Progenitor cell of endocrine pancreas (in vitro differentiated cells): ENCODE measurements around the gene FZR1. TPM values are rescaled to one million over a fixed set of nuclear protein-coding genes. Genes with fewer than 3 reads are reported as not detected.

Experiments
- DNase-seq: peaks from one replicate; pipeline ENCODE4 v3.0.0; 2021; ENCODE audit warnings: low spot score; ENCODE audit not compliant: unreplicated experiment
- H3K27ac Mint-ChIP-seq: 2 replicates; pipeline ENCODE4 v1.8.0; 2021; ENCODE audit warnings: mild to moderate bottlenecking, moderate library complexity, mixed read lengths
- H3K27me3 Mint-ChIP-seq: 2 replicates; pipeline ENCODE4 v1.8.0; 2021; ENCODE audit warnings: mixed read lengths
- H3K36me3 Mint-ChIP-seq: 2 replicates; pipeline ENCODE4 v1.8.0; 2022; ENCODE audit warnings: mixed read lengths; ENCODE audit not compliant: insufficient read depth
- H3K4me1 Mint-ChIP-seq: 2 replicates; pipeline ENCODE4 v1.8.0; 2021; ENCODE audit warnings: low read depth, mixed read lengths
- H3K4me3 Mint-ChIP-seq: 2 replicates; pipeline ENCODE4 v1.8.0; 2021; ENCODE audit warnings: low read depth, mild to moderate bottlenecking, moderate library complexity, mixed read lengths
- H3K9me3 Mint-ChIP-seq: 2 replicates; pipeline ENCODE4 v1.8.0; 2021; ENCODE audit warnings: low read depth, mixed read lengths
- total RNA-seq: library from RNA; stranded (reverse); gene quantifications from 2 replicates; pipeline ENCODE4 v1.2.1, GENCODE V29; 2021
- TF ChIP-seq, protein P1 (sequence below): fragments of 200-600 bp; sonication (generic); IDR thresholded peaks from one replicate; pipeline ENCODE4 v1.5.0; 2021; ENCODE audit warnings: antibody characterized with exemption, mild to moderate bottlenecking; ENCODE audit not compliant: unreplicated experiment

Gene FZR1
- total RNA-seq, 1 donor from 2014 or later, result 70.5 TPM

- Mint-ChIP-seq H3K27me3 (peaks cover 4% of the 10 kb centered on the region), H3K4me3 (no peak overlapping the region), H3K9me3 (no peaks in the 10 kb centered on the region), H3K4me1 (peaks cover 3% of the 10 kb centered on the region), H3K36me3 (no peaks in the 10 kb centered on the region), H3K27ac (no peak overlapping the region)
- TF ChIP-seq, protein P1, sequence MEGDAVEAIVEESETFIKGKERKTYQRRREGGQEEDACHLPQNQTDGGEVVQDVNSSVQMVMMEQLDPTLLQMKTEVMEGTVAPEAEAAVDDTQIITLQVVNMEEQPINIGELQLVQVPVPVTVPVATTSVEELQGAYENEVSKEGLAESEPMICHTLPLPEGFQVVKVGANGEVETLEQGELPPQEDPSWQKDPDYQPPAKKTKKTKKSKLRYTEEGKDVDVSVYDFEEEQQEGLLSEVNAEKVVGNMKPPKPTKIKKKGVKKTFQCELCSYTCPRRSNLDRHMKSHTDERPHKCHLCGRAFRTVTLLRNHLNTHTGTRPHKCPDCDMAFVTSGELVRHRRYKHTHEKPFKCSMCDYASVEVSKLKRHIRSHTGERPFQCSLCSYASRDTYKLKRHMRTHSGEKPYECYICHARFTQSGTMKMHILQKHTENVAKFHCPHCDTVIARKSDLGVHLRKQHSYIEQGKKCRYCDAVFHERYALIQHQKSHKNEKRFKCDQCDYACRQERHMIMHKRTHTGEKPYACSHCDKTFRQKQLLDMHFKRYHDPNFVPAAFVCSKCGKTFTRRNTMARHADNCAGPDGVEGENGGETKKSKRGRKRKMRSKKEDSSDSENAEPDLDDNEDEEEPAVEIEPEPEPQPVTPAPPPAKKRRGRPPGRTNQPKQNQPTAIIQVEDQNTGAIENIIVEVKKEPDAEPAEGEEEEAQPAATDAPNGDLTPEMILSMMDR, result no peak
- no peak for DNase-seq
Measured at GRCh38 chr19:3475449-3475848, 30.7 kb upstream of the FZR1 start.

DNA sequence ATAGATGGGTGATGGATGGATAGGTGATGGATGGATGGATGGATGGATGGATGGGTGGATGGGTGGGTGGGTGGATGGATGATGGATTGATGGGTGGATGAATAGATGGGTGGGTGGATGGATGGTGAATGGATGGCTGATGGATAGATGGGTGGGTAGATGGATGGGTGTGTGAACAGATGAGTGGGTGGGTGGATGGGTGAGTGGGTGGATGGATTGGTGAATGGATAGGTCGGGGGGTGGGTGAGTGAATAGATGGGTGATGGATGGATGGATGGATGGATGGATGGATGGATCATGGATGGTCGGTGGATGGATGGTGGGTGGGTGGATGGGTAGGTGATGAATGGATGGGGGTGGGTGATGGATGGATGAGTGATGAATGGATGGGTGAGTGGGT lies 29.3 kb upstream of the FZR1 start:
- Mint-ChIP-seq H3K9me3 (no peaks in the 10 kb centered on the region), H3K4me3 (no peak overlapping the region), H3K27me3 (peaks cover 2% of the 10 kb centered on the region), H3K27ac (no peak overlapping the region), H3K4me1 (peaks cover 5% of the 10 kb centered on the region), H3K36me3 (no peaks in the 10 kb centered on the region)
- DNase-seq, result no peak
- TF ChIP-seq, protein P1, result no peak

GRCh38 chr19:3477506-3477905 lies 28.6 kb upstream of the FZR1 start:
- Mint-ChIP-seq H3K27ac (no peak overlapping the region), H3K27me3 (peaks cover 6% of the 10 kb centered on the region), H3K36me3 (no peaks in the 10 kb centered on the region), H3K9me3 (no peaks in the 10 kb centered on the region), H3K4me1 (peaks cover 7% of the 10 kb centered on the region), H3K4me3 (no peak overlapping the region)
- DNase-seq, result no peak
- TF ChIP-seq, protein P1, result no peak

GRCh38 chr19:3477951-3478350 lies 28.2 kb upstream of the FZR1 start:
- Mint-ChIP-seq H3K27ac (no peak overlapping the region), H3K36me3 (no peaks in the 10 kb centered on the region), H3K9me3 (no peaks in the 10 kb centered on the region), H3K4me3 (no peak overlapping the region), H3K27me3 (peaks cover 6% of the 10 kb centered on the region), H3K4me1 (peaks cover 7% of the 10 kb centered on the region)
- DNase-seq, result no peak
- TF ChIP-seq, protein P1, result no peak

DNA sequence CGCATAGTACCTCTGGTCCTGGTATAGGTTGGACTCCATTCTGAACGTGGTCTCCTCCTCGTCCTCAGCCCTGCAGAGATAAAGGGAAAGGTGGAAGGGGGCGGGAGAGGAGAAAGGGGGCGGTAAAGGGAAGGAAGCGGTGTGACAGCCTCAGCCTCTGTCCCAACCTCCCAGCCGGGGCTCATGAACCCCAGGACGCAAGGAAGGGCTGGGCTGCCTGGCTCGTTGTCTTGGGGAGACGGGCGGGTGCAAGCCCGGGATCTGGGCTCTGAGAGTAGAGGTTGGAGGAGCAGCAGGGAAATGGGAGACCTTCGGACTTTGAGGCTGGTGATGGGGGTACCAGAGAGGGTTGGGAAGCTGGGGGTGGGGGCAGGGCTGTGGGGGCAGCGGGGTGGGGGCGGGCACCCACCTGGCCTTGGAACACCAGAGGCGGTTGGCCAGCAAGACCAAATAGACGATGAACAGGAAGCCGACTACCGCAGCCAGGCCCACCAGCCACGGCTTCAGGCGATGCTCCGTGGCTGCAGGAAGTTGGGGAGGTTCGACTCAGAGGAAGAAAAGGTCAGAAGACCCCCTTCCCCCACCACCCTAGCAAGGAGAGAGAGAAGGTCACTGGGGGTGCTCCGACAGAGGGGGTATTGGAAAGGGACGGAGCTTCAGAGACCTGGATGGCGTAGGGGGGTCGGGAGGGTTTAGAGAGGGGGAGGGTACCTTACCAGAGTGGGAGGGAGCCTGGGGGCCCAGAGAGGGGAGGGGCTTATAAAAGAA lies 27.5 kb upstream of the FZR1 start:
- H3K4me3 Mint-ChIP-seq, result no peak overlapping the region
- H3K27ac Mint-ChIP-seq, result no peak overlapping the region
- peaks cover 4% of the 10 kb centered on the region for H3K4me1 Mint-ChIP-seq
- peaks cover 6% of the 10 kb centered on the region for H3K27me3 Mint-ChIP-seq
- TF ChIP-seq, protein P1, result no peak
- H3K36me3 Mint-ChIP-seq, result no peaks in the 10 kb centered on the region
- no peaks in the 10 kb centered on the region for H3K9me3 Mint-ChIP-seq
- DNase-seq, result no peak
